HEK293T (cell line): ENCODE measurements around the gene TCOF1.

Source experiments
- FOXK2 ChIP-seq: fragments of 450-650 bp; IDR thresholded peaks from 2 replicates; pipeline ENCODE4 v1.6.1; 2016; ENCODE audit warnings: mild to moderate bottlenecking
- SUZ12 ChIP-seq: fragments of 450-650 bp; IDR thresholded peaks from 2 replicates; pipeline ENCODE4 v1.6.1; 2016; ENCODE audit warnings: mild to moderate bottlenecking

GRCh38 chr5:150419630-150420270, 62.3 kb downstream of the TCOF1 start:
- TF ChIP-seq FOXK2 (no peak), SUZ12 (no peak)
